ENCODE data around the gene BMF.
A peak's percentile ranks its signal among the peaks of the same experiment; 100 is the strongest.

The BMF gene

GRCh38 chr15:40103864-40104271 lies 4.8 kb downstream of the BMF start:
- no peak for DNase-seq

- peak; percentile 59 to 81 for DNase-seq
Measured at GRCh38 chr15:40102897-40103858, 5.5 kb downstream of the BMF start.

GRCh38 chr15:40100947-40101905 lies 7.5 kb downstream of the BMF start:
- no peak for DNase-seq

GRCh38 chr15:40100123-40100946 lies 8.3 kb downstream of the BMF start:
- no peak for DNase-seq

- DNase-seq, result peak in 1 of 2 donors; percentile 29
Measured at GRCh38 chr15:40098489-40099261, 10.0 kb downstream of the BMF start.

- no peak for DNase-seq
Measured at GRCh38 chr15:40097968-40098476, 10.7 kb downstream of the BMF start.

GRCh38 chr15:40097096-40097967 lies 11.3 kb downstream of the BMF start:
- no peak for DNase-seq

GRCh38 chr15:40096094-40096891 lies 12.4 kb downstream of the BMF start:
- no peak for DNase-seq

GRCh38 chr15:40095371-40096093 lies 13.1 kb downstream of the BMF start:
- DNase-seq, result no peak

GRCh38 chr15:40094156-40094555 lies 14.5 kb downstream of the BMF start:
- DNase-seq, result no peak

- no peak for DNase-seq
Measured at GRCh38 chr15:40092979-40093869, 15.5 kb downstream of the BMF start.

GRCh38 chr15:40092256-40092978 lies 16.3 kb downstream of the BMF start:
- DNase-seq, result no peak

GRCh38 chr15:40091861-40092255 lies 16.8 kb downstream of the BMF start:
- DNase-seq, result no peak

- DNase-seq, result no peak
Measured at GRCh38 chr15:40090774-40091455, 17.8 kb downstream of the BMF start.

- DNase-seq, result no peak
Measured at GRCh38 chr15:40088929-40089755, 19.5 kb downstream of the BMF start.

Measured in hippocampal formation (tissue), 2 donors.